GM19463 (cell line): ENCODE data around the gene TSPAN13.

ENCODE experiments used
- ATAC-seq: cut with Tn5 transposase; IDR thresholded peaks from one replicate; pipeline ENCODE4 v1.9.1; 2021; ENCODE audit warnings: mild to moderate bottlenecking, moderate library complexity; ENCODE audit not compliant: unreplicated experiment

TSPAN13 gene

DNA sequence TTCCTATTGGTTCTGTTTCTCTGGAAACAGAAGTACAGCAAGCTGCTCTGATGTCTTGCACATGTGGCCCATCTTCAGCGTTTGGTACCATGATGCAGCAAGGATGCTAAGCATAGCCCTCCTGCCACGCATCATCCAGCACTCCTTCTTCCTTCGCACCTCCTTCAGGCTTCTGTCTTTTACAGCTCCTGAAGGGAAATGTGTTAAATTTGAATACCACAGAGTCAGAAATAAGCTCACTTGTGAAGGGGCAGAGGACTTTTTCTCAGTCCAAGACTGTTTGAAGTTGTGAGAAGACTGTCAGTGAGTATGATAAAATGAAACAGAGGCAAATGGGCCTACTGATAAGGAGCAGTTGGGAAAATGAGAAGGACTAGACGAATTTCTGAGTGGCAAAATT, 20.7 kb downstream of the TSPAN13 start:
- no peak for ATAC-seq

DNA sequence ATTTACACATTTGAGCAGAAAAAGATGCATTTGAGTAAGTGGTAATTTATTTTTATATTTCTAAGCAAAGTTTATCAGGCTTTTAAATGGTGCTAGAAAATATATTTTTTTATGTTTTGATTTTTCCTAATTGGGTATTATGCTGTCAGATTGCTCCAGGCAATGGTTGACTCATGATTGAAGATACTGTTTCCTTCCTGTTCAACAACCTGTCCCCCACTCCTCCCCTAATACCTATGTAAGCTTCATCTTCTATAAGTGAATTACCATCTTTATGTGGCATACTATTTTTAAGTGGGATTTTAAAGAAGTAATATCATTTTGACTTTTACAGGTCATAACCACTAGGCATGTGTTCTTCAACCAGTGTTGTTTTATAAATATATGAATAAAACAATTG, 21.4 kb downstream of the TSPAN13 start:
- ATAC-seq, result no peak

DNA sequence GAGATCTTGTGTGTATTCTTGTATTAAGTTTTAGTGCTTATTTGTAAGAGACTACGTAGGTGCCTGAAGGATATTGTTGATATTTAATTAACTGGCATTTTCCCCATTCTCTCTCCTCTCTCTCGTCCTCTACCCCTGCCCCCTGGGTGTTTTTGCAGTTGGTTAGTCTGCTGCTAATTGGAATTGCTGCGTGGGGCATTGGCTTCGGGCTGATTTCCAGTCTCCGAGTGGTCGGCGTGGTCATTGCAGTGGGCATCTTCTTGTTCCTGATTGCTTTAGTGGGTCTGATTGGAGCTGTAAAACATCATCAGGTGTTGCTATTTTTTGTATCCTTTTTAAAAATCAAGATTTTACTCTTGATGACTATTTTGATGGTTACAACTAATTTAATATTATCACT, 22.5 kb downstream of the TSPAN13 start:
- ATAC-seq, result no peak

DNA sequence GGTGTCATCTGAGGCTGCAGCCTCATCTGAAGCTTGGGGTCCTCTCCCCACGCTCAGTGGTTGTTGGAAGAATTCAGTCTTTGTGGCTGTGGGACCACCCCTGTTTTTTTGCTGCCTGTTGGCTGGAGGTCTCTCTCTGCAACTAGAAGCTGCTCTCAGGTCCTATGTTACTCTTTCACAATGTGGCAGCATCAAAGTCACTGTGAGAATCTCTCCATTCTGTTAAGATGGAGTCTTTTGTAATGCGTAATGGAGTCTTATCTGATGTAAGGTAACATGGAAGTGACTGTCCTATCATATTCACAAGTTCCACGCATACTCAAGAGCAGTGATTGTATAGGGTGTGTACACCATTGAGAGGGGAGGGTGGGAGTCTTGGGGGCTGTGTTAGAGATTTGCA, 24.9 kb downstream of the TSPAN13 start:
- ATAC-seq, result no peak

DNA sequence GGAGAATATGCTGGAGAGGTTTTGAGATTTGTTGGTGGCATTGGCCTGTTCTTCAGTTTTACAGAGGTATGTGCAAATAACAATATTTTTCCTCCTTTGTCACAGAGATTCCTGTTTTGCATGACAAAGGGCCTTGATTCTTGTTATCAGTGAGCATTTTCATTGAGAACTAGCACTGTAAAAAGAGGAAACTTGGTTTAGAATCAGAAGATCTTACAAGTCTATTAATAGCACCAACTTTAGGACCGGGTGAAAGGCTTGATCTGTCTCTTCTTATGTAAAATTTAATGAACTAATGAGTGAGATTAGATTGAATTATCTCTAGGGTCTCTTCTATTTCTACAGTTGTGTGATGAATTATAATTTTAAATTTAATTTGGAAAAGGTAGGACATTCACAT, 25.5 kb downstream of the TSPAN13 start:
- no peak for ATAC-seq

DNA sequence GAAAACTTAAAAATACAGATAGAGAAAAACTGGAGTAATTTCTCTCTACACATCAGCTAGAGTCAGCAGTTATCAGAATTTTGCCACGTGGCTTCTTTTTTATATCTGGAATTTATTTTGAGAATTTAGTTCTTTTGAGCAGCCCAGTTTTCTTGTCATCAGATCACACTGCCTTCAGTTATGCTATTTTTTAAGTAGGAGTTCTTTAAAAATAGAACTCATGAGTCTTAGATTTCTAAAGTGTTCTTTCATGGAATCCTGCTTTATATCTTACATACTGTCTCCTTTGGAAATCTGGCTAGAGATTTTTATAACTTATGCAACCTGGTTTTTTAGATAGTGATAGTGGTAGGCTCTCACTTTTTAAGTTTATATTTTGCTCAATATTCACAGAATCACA, 27.0 kb downstream of the TSPAN13 start:
- no peak for ATAC-seq

DNA sequence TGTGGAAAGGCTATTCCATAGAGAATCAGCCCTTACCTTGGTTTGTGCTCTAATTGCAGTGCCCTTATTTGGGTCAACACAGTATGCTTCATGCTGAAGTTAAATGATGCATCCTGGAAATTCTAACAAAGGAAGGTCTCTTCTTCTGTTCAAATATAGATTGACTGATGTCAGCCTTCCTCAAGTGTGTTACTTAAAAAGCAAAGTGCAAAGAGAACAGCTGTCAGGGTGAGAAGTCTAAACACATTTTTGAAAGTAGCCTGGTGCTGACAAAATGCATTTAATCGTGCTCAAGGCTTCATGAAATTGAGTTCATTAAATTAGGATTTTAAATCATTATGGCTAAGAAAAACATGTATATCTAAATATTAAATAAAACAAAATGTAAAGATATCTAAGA, 31.8 kb downstream of the TSPAN13 start:
- no peak for ATAC-seq

DNA sequence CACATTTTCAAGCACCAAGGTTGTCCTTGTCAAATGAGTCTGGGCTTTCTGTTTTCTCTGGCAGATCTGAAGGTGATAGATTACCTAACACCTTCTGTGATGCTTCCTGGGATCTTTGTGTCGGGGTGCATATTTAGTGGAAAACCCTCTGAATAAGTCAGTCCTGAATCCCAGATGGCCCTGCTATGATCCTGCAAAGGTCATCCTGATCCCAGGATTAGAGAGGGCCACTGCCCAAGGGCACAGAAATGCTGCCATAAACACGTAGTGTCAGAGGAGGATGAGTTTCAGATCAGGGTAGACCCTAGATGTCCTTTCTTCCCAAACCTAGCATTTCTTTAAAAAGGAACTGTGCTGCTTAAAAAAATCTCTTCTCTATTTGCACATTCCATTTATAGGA, 32.3 kb downstream of the TSPAN13 start:
- no peak for ATAC-seq

DNA sequence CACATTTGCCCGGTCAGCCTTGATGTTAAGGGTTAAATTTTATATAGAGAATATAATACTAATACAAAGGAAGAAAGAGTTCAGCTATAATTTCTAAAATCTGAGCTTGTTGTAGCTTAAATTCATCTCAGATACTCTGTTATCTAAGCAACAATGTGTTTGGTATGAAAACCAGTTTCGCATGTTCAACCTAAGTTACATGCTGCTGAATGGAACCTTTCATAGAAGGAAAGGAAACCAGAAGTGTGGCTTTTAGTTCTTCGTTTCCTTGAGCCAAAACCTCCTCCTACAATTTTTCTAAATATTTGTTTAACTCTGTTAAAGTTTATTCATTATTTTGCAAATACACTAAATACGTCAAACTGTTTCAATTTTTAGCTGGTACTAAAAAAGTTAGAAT, 32.7 kb downstream of the TSPAN13 start:
- no peak for ATAC-seq

DNA sequence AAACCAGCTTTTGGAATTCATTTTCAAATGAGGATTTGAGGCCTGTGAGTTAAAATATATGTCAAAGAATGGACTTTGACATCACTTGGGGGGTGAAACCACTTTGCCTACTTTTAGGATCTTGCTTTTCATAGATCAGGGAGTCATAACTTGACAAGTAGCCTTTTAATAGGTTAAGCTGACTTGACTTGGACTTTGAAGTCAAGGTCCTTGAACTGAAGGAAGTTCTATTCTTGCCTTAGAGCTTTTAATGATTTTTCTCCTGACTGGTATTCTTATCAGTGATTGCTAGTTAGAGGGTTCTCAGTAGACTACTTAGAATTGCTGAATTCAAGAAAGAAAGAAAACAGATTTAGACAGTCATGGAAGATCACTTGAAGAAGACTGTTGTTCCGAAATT, 33.6 kb downstream of the TSPAN13 start:
- ATAC-seq, result no peak

DNA sequence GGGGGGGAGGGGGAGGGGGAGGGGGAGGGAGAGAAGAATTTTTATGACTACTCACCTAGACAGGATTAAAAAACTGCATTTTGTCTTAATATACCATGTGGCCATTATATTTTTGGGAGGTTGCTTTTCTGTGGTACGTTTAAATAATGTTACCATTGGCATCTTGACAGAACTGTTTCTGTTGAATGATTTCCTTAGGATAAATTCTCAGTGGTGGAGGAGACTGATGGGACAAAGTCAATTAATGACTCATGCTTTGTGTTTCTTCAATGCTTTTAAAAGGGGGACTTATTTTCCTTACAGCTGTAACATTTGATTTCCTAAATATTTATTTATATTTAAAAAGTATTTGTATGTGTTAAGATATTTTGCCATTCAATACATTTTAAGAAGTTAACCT, 37.5 kb downstream of the TSPAN13 start:
- no peak for ATAC-seq

DNA sequence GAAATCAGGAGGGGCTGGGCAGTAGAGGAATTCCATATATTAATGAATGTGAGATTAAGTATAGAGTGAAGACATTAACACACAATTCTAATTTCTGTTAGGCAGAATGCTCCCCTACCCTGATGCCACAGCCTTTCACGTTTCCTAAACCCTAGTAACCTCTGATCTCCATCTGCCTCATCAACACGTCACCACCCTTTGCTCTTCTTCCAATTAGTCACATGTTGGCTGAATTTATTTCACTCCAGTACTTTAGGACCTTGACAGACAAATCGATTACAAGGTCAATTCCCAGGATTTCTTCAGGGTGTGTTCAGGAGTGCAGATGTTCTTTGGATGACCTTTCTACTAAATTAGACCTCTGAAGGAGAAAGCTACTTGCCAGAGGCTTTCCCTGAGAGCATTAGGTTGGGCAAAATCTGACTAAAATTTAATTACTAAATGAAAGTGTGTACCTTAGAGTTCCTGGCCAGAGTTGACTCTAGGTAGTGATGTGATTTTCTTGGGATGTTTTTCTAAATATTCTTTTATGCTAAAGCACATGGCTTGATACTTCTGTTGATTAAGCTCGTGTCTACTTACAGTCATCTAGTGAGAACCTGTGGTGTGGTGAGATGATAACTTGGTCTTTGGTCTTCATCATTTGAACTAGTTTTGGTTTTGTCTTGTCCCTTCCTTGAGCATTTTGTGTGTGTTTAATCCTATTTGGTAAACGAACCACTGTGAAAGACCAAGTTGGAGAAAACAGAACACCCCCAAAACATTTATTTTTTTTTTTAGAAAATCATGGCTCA, 38.5 kb downstream of the TSPAN13 start:
- ATAC-seq, result no peak

DNA sequence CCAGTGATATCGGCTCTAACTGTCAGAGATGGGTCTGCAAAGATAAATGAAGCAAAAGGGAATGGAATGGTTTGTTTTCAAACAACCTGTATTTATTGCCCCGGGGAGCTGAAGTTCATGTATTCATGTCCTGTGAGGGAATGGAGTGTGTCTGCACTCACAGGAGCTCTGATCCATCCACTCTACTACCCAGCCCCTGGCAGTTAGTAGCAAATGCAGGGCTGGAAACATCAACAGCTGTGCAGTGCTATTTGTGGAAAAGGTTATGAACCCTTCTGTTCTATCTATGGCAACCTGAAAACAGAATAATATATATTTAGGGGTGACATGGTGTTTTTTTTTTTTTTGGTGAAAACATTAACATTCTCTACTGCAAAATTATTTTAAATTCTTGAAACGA, 41.4 kb downstream of the TSPAN13 start:
- ATAC-seq, result no peak

DNA sequence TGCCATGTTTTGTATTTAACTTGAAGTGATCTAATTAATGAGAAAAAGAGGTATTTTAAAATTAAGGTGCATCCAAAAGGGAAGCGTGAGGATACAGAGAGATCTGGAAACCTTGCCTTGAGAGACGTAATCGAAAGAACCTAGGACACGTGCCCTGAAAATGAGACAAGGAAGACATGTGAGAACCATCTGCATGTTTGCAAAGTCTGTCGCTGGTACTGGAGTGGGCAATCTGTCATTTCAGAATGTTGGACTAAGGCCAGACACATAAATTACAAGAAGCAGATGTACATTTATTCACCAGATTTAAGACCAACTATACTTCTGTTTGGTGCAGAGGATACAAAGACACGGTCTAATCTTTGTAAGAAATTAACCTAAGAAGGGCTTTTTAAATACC, 42.1 kb downstream of the TSPAN13 start:
- no peak for ATAC-seq

DNA sequence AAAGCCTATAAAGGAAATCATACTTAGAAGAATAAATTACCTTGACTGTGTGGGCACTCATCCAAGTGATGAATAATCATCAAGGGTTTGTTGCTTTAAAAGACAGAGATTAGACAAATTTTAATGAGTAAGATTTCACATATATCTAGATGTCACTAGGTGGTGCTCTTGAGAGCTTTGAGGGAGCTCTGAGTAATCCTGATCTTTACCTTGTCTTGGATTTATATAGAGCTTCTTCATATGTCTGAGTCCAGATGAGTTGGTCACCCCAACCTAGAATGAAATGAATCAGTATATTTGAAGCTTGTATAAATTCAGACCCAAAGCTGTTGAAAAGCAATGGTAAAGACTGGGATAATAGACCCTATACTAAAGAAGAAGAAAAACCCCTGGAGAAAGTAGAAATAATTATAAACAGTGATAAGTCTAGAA, 47.6 kb downstream of the TSPAN13 start:
- no peak for ATAC-seq

DNA sequence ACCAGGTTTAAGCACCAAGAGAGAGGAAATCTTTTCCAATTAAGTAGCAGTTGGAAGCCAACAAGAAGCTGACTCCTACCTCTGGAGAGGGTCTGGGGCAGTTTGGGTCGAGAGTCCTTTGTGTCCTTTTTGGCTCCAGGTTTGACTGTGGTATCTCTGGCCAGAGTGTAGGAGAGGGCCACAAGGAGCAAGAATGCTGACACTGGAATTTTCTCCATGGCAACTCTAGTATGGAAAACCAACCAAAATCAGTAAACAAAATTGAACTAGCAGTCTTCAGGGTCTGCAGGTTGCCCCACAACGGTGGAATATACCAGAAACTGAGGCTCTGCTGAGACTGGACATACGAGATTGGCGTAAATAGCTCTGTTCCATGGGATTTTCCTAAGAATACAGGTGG, 48.0 kb downstream of the TSPAN13 start:
- no peak for ATAC-seq

DNA sequence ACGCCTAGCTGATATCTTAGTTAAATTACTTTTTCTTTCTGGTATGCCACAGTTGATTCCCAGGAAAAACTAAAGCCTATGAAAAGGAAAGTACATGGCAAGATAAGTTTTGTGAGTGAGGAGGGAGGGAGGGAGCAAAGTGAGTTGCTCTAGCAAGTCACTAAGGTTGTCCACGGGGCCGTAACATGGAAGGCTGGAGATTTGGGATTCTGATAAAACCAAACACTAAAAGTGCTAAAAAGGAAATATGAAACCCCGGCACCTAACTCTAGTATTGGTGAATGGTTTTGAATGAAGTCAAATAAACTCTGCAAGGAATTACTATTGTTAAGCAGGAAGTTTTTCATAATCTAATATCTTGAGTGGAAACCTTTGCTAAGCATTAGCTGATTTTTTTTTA, 49.6 kb downstream of the TSPAN13 start:
- no peak for ATAC-seq

DNA sequence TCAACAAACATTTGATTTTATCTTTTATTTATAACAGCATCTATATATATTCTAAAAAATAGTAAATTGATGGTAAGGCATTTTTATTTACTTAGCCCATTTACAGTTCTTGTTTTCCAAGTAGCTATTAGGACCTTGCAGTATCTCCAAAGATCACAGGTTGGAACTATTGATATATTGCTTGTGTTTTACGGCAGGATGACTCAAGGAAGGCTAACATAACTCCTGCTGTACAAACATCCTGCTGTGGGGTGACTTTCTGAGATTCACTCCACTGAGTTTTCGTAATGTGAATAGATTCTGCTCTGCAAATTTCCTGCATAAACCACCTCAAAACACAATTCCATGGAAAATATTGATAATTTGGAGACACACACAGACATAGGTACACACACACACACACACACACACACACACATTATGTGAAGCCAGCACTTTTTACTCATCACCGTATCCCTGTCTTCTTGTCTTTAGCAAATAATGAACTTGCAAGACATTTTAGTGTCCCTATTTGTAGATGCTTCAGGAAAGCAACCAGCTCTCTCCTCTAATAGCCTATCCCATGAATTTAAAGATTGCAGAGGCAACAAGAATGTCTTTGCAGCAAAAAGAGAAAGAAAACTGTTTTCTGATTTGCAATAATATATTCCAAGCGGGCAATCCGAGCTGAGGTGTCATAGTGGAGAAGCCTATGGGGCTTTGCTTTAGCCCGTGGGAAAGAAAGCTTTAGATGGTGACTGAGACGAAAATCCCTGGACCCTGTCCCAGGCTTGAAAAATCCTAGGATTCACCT, 50.5 kb downstream of the TSPAN13 start:
- ATAC-seq, result no peak

DNA sequence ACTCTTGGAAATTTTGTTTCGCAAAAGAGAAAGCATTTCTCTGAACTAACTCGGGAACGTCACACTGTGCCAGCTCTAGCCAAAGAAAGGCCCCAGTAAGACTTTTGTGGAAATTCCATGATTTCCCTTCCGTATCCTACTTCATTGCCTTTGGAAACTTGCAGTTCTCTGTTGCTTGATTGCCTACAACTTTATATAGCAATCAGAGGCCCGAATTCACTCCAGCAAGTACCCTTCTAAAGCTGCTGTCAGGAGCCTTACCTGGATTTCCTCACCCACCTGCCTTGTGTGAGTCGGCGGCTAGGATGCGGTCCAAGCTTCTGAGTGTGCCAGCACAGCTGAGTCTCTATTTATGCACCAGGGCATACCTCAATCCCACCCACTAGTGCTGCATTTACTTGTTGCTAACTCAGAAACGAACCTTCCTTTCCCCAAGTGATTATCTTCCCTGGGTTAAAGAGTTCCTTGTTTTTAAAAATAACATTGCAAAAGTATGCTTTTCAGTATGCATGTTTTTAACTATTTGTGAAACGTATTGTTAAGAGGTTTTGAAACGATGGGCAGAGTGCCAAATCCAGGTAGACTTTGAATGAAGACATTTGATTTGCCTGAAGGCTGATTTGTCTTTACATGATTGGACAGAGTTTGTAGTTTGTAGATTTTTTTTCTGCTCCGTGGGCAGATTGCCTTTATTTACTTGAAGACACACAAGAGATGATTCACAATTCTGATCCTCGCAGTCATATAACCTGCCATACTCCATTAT, 51.3 kb downstream of the TSPAN13 start, which contains the start of gene AGR2:
Gene AGR2 (minus strand): TSS at position 326 of the 766 bp plus-strand sequence. CDS start 3,203 bp downstream, outside the sequence.
- no peak for ATAC-seq

DNA sequence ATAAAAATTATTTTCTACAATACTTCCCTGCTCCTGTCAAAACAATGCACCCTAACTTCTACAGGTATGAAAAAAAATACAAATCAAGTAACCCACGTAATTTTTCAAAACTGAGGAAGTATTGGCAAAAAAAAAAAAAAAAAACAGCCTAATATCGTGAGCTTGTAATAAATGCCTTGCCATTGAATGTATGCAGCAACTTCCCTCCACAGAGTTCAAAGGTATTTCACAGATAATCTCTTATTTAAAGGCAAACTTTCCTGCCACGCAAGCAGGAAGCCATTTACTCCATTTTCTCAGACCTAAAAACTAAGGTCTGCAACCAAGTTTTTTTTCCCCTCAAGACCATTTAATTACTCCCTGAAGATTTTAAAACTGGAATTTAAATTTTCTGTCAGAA, 51.9 kb downstream of the TSPAN13 start:
- ATAC-seq, result no peak

DNA sequence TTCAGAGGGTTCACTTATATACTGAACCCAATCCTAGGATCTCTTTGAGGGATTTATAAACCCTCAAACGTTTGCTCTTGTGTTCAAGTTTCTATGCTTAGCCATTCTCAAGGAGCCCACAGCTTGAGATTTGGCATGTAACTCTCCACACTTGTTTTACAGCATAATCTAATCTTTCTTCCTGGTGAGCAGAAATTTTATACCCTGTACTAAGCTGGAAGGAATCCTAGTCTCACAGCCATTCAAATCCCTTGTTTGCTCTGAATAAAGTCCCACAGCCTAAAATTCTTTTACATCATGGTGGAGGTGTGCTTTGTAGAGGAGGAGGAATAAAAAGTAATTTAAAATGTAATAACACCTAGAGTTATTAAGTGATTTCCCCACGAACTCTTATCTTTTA, 56.6 kb downstream of the TSPAN13 start:
- no peak for ATAC-seq

DNA sequence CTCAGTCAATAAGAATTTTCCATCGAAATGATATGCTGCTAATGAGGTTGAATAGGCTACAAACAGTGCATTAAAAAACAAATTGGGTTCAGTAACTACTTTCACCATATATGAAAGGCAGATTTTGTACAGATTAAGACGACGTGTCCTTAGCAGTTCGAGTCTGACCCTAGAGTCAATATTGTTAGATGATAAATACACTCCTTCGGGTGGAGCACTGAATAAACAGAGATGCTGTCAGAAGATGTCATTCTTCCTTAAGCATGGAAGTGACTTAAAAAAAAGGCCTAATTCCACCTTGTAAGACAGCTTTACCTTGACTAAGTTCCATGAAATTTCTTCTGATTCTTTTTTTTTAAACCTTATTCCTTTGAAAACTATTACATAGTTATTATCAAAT, 57.0 kb downstream of the TSPAN13 start:
- ATAC-seq, result no peak
